NCI-H345 treated with DMSO at 0.1 percent for 48 hours (cell line): ENCODE measurements around the gene RINT1.
A peak's percentile ranks its signal among the peaks of the same experiment; 100 is the strongest.

ENCODE experiments used
- DNase-seq: peaks from one replicate; lab custom pipeline; 2025; ENCODE audit not compliant: unreplicated experiment; lab: John Stamatoyannopoulos, UW

RINT1 gene

DNA sequence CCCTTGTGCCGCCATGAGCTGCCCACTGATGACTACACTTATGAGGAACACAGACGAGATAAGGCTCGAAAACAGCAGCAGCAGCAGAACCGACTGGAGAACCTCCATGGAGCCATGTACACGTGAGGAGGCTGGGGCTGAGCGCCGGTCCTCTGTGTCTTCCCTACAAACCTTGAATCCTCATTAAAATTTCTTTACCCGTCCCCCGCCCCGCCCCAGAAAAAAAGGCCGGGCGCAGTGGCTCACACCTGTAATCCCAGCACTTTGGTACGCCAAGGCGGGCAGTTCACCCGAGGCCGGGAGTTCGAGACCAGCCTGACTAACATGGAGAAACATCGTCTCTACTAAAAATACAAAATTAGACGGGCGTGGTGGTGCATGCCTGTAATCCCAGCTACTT is 1.5 kb upstream of the RINT1 start:
- DNase-seq = no peak

DNA sequence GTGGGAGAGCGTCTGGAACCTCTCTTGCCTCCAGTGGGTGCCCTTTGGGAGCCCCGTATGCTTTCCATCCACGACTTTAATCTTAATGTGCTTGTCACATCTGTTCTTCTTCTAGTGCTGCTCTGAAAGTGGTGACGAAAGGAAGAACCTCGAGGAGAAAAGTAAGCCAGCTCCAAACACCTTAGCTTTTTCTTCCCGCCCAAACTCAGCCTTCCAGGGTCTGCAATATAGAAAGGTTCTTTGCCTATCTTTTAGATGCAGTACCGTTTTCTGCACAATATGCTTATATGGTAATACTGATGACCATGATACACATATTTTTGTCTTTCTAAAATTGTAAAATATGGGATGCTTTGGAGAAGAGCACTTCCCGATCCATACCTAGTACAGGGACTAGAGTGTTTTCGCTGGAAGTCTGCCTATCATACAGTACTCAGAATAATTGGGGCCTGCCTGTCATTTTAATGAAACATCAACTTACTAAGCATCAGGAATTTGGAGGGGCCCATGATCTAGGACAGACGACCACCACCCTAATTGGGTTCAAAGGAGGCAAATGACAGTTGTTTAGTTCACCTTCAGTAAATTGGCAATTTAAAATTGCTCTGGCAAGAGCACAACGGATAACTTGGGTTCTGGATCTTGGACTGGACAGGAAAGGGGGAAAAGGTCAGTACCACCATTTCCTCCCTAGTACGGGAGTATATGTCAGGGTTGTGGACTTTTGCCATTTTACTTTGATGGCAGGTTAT is 884 bp downstream of the RINT1 start:
- no peak for DNase-seq

DNA sequence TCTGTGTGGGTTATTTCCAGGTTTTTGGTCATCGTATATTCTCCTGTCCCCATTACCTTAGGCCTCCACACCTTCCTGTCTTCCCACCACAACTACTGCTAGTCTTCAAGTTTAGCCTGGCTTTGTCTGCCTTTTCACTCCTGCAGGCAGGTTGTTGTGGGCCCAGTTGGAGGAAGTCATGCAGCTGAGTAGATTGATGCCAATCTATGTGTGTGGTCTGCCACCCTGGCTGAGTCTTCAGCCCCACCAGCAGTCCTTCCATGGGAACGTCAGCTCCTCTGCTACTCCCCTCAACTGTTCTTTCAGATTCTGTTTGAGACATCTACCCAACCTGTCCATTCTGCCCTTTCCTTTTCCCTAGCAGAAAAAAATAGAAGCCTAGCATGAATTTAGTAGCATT is 6.3 kb downstream of the RINT1 start:
- no peak for DNase-seq

DNA sequence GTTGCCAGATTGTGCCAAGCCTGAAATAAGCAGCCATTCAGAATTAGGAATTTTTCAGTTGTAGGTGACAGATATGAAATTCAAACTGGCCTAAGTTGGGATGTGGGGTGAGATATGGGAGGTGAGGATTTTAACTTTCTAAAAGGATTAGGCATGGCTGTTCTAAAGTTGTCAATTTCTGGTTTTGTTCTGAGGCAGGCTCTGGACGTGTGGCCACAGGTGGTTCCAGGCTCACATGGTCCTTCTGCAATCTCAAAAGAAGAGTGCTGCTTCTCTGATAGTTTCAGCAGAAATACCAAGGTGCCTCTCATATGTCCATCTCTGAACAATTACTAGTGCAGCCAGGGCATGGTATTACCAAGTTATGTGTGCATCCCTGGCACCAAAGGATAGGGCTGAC is 27.9 kb downstream of the RINT1 start:
- no peak for DNase-seq

DNA sequence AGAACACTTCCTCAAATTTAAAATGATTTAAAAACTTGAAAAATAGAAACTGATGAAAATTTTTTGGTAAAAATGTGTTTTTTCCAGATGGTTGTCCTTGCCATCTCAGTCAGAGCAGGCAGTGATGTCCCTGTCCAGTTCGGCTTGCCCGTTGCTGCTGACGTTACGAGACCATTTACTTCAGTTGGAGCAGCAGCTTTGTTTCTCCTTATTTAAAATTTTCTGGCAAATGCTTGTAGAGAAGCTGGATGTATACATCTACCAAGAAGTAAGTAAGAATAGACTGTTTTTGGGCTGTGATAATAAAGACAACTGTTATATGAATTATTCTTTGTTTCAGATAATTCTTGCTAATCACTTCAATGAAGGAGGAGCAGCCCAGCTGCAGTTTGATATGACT is 33.2 kb downstream of the RINT1 start:
- no peak for DNase-seq

DNA sequence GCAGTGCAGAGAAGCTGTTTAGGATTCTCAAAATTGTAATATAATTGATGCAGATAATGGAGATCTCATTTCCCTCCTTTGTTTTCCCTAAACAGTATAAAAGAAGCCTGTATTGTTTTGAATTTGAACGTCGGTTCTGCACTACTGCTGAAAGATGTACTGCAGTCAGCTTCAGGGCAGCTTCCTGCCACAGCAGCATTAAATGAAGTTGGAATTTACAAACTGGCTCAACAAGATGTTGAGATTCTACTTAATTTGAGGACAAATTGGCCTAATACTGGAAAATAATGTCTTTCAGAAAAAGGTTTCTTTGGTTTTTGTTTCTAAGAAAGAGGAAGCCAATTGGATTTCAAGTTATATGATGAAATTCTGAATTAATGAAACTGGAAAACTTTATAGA is 35.0 kb downstream of the RINT1 start:
- DNase-seq = no peak

- DNase-seq = no peak
Observed at GRCh38 chr7:105567821-105568220, 35.8 kb downstream of the RINT1 start.

DNA sequence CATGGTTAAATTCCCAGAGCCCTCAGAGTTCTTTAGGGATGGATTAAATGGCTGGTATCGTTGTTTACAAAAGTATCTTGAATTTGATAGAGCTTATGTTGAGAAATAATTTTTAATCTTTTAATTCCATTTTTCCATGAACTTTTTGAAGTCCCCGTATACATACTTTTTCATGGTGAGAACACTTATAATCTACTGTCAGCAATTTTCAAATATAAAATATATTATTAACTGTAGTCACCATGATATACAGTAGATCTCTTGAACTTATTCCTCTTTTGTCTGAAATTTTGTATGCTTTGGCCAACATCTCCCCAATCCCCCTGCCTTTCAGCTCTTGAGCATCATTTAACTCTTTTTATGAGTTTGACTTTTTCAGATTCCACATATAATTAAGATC is 39.9 kb downstream of the RINT1 start:
- no peak for DNase-seq

DNA sequence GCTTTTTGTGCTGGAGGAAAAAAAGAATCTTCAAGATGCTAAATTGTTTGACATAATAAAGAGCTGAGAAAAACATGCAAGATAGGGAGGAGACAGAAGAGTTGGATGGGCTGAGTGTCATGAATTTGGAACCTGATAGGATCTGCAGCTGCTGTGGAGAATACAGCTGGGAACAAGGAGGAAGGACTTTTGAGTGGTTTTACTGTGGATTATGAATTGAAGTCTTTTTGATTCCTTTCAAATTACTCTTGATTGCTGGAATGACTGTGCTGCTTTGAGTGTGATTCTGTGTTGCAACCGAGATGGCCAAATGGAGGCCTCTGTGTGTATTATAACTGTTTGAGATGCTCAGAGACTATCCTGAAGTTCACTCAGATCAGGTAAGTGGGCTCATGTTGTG is 45.2 kb downstream of the RINT1 start:
- DNase-seq = no peak

GRCh38 chr7:105578496-105578895 is 46.5 kb downstream of the RINT1 start:
- DNase-seq = no peak

- no peak for DNase-seq
Observed at GRCh38 chr7:105580022-105580740, 48.2 kb downstream of the RINT1 start.

DNA sequence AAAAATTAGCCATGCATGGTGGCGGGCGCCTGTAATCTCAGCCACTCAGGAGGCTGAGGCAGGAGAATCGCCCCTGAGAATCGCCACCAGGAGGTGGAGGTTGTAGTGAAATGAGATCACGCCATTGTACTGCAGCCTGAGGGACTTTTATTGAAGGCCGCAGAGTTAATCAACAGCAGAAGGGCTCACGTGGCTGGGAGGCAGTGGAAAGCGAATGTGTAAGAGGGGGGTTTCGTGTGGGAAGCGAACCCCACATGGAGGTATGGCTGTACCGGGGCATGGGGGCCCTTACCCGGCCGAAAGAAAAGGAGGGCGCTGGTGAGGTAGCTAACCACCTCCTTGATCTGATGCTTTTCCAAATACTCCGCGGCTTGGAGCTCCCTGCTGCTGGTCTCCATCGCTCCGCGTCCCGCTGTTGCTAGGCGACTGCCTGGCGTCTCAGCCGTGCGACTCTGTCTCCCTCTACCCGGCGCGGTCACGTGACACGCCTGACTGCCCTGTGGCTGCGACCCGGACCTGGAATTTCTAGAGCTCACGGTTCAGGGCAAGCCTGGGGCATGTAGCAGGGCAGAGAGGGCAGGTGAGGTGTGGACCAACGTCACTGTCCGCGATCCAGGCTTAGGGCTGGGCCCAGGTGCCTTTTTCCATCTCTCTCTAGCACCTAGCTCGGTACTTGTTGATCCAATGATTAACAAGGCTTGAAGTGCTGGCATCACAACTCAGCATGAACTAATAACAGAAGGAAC is 49.2 kb downstream of the RINT1 start, which contains the start of gene EFCAB10:
Gene EFCAB10, minus strand, starts transcription at position 428 of the 746 bp plus-strand sequence. Its CDS starts 30 bp downstream, at position 398.
- peak; percentile 72 for DNase-seq

DNA sequence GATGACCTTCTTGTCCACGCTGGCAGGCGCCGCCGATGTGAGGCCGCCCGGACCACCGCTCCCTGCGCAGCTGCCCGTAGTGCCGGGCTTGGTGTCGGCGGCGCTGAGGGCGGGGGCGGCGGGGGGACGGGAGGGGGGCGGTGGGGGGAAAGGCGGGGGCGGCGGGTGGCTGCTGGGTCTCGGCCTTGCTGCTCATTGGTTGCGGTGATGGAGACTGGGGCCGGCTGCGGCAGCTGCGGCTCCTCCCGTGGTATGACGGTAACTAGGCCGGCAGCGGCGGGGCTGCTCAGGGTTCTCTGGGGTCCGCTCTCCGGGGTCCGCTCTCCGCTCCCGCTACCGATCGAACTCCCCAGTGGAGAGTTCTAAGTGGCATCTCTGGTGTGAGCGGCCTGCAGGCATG is 51.1 kb downstream of the RINT1 start:
- DNase-seq = no peak

DNA sequence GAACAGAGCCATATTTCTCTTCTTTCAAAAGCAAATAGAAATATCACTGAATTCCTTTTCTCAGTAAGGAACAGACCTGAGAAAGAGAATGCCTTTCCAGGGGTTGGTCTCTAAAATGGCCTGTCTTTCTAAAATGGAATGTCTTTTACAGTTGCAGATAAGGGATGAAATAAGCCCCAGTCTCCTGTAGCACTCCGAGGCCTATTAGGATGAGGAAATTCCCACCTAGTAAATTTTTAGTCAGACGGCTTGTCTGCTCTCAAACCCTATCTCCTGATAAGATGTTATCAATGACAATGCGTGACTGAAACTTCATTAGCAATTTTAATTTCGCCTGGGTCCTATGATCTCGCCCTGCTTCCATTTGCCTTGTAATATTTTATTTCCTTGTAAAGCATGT is 52.2 kb downstream of the RINT1 start:
- DNase-seq = no peak

- DNase-seq = no peak
Observed at GRCh38 chr7:105585850-105586500, 54.0 kb downstream of the RINT1 start.

DNA sequence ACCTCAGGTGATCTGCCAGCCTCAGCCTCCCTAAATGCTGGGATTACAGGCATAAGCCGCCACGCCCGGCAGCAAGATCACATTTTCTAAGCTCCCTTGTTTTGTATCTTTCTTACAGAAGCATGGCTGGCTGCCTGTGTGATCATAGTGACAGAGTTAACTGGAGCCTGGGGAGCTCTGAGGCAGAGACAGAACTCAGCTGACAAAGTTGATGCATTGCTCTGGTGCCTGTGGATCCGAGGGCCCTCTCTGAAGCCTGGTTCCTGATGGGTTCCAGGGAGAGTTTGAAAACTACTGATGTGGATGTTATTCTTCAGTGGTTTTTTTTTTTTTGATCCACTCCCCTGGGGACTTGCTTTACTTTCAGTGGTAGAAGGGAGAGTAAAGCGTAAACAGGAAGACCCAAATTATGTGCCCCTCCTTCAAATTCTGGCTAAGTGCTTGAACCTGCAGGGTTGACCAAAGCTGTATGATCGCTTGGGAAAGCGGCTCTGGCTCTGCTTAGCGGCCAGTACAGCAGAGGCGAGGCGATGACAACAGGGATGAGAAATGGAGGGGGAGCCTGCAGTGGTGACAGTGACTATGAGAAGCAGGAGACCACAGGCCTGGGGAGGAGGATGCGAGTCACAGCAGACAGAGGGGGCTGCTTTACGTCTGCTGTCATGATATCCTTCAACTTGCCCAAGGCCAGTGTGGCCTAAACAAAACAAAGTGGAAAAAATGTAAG is 56.1 kb downstream of the RINT1 start:
- no peak for DNase-seq

- peak; percentile 75 for DNase-seq
Observed at GRCh38 chr7:105589356-105590077, 57.5 kb downstream of the RINT1 start.

- no peak for DNase-seq
Observed at GRCh38 chr7:105590793-105591192, 58.8 kb downstream of the RINT1 start.

GRCh38 chr7:105591522-105591921 is 59.5 kb downstream of the RINT1 start:
- no peak for DNase-seq

DNA sequence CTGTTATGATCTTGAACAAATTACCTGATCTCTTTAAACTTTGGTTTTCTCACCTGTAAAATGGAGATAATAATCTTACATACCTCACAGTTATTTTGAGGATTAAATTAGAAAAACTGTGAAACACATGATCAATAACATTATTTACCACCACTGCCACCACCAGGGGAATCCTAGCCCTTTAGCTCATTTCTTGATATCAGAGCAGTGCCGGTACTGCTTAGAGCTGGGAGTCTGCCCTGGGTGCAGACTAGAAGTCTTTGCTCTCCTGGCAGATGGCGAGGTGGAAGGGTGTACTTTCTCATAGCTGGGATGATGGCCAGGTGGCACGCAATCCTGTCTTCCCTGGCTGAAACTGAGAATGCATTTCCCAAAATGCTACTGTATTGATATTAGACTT is 62.0 kb downstream of the RINT1 start:
- no peak for DNase-seq
